GM18502 (cell line): Measurements from ENCODE around the gene KIF21A.

Experiments
- ATAC-seq: cut with Tn5 transposase; IDR thresholded peaks from one replicate; pipeline ENCODE4 v1.9.1; 2021; ENCODE audit warnings: mild to moderate bottlenecking; ENCODE audit not compliant: unreplicated experiment, poor library complexity

The KIF21A gene

GRCh38 chr12:39292125-39292630, 150.7 kb downstream of the KIF21A start:
- no peak for ATAC-seq

GRCh38 chr12:39287817-39288216, 155.1 kb downstream of the KIF21A start:
- no peak for ATAC-seq

DNA sequence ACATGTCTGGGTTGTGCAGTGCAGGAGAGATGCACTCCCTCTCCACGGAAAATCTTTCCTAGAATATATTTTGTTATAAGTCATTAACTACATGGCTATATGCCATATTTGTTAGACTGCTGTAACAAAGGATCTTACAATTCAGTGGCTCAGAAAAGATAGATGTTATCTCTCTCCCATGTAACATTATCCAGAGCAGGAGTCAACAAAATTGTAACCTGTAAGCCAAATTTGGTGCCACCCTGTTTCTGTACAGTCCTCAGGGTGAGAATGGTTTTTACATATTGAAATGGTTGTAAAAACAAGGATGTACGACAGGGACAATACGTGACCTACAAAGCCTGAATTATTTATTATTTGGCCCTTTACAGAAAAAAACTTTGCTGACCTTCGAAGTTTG, 155.5 kb downstream of the KIF21A start:
- ATAC-seq: no peak

GRCh38 chr12:39278426-39278825, 164.5 kb downstream of the KIF21A start:
- ATAC-seq: no peak

- peak; percentile 57 for ATAC-seq
Measured at GRCh38 chr12:39277416-39277815, 165.5 kb downstream of the KIF21A start.

GRCh38 chr12:39275846-39276245, 167.1 kb downstream of the KIF21A start:
- no peak for ATAC-seq

GRCh38 chr12:39272871-39273655, 169.9 kb downstream of the KIF21A start:
- peak; percentile 58 for ATAC-seq

DNA sequence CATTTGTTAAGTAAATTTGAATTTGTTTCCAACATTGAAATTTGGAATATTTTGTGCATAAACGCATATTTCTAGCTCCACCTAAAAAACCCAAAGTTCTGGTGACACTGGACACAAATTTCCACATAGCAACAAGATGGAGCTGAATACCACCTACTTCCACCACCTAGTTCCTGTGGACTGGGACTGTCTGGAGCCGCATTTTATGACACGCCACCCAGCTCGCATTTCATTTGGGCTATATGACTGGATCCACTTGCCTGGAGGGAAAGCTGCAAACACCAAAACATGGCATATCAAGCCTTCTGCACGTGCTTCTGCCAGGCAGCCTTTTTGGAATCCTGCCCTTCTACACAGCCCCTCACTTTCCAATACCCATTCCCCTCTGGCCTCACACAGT, 173.4 kb downstream of the KIF21A start:
- no peak for ATAC-seq

- ATAC-seq: no peak
Measured at GRCh38 chr12:39267886-39268285, 175.0 kb downstream of the KIF21A start.

DNA sequence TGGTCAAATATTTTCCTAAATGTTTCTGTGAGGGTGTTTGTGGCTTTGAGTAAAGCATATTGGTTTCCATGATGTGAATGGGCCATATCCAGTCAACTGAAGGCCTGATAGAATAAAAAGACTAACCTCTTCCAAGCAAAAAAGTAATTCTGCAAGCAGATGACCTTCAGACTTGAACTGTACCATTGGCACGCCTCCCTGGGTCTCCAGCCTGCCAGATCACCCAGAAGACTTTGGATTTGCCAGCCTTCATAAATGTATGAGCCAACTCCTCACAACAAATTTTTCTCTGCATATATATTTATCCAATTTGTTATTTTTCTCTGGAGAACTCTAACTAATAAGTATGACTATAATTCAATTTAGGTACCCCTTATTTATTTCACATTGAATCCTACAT, 190.3 kb downstream of the KIF21A start:
- ATAC-seq: no peak
